GM12874 (cell line): ENCODE results near the gene RASD2.

Experiments used
- CTCF ChIP-seq: IDR thresholded peaks from 2 replicates; pipeline ENCODE4 v1.5.1; 2011; ENCODE audit warnings: low read depth, mild to moderate bottlenecking, control low read depth, low read length, moderate library complexity; ENCODE audit not compliant: insufficient read depth

Gene RASD2

GRCh38 chr22:35601013-35601580 lies 60.5 kb downstream of the RASD2 start:
- no peak for TF ChIP-seq CTCF

GRCh38 chr22:35601743-35602615 lies 61.3 kb downstream of the RASD2 start:
- TF ChIP-seq CTCF = no peak
